ENCODE results near the gene STT3A. TPM values are rescaled to one million over a fixed set of nuclear protein-coding genes. Genes with fewer than 3 reads are reported as not detected.

STT3A gene
- total RNA-seq, 1 donor from 2014 or later = 57.6 TPM

- H3K36me3 ChIP-seq = no peaks in the 10 kb centered on the region
- H3K4me1 ChIP-seq = no peaks in the 10 kb centered on the region
- no peaks in the 10 kb centered on the region for H3K27me3 ChIP-seq (ENCODE audit: low read depth)
- H3K4me3 ChIP-seq = no peak overlapping the region
- intact Hi-C loops (cut with micrococcal nuclease) = no loop called here
- no peak for TF ChIP-seq CTCF (IDR thresholded peaks at IDR 0.05; ENCODE audit: borderline replicate concordance)
- DNase-seq = no peak
- peaks cover 37% of the 10 kb centered on the region for H3K9me3 ChIP-seq (replicated peaks)
- no peak overlapping the region for H3K27ac ChIP-seq (replicated peaks)
Observed at GRCh38 chr11:125663910-125664309, 71.3 kb downstream of the STT3A start.

DNA sequence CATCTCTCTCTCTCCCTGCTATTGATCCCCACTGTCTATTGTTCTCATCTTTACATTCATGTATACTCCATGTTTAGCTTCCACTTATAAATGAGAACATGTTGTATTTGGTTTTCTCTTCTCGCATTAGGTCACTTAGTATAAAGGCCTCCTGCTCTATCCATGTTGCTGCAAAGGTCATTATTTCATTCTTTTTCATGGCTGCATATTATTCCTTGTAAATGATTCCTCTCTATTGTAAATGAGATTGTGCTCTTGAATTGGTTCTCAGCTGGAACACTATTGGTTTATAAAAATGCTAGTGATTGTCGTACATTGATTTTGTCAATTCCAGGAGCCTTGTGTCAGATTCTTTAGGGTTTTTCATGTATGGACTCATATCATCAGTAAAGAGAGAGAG, 74.5 kb downstream of the STT3A start:
- Histone ChIP-seq H3K27me3 (ENCODE audit: low read depth) (no peaks in the 10 kb centered on the region), H3K36me3 (no peaks in the 10 kb centered on the region), H3K27ac (replicated peaks) (no peak overlapping the region), H3K9me3 (replicated peaks) (peaks cover 37% of the 10 kb centered on the region), H3K4me3 (no peak overlapping the region), H3K4me1 (no peaks in the 10 kb centered on the region)
- no peak for DNase-seq
- intact Hi-C loops (cut with micrococcal nuclease) = no loop called here
- no peak for TF ChIP-seq CTCF (IDR thresholded peaks at IDR 0.05; ENCODE audit: borderline replicate concordance)

DNA sequence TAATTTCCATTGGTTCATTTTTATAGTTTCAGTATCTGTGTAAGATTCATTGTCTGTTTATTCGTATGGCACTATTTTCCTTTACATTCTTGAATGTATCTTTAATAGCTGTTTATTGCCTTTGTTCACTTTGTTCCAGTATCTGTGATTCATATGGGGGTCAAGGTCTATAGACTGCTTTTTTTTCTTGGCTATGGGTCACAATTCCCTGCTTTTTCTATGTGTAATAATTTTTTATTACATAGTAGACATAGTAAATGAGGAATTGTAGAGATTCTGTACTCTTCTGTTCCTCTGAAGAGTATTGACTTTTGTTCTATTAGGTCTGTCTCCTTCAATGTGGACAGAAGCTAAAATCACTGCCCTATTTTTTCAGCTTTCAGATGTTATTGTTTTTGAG, 77.5 kb downstream of the STT3A start:
- intact Hi-C loops (cut with micrococcal nuclease) = no loop called here
- no peak for TF ChIP-seq CTCF (IDR thresholded peaks at IDR 0.05; ENCODE audit: borderline replicate concordance)
- H3K27ac ChIP-seq (replicated peaks) = no peak overlapping the region
- no peak for DNase-seq
- H3K4me3 ChIP-seq = no peak overlapping the region
- H3K36me3 ChIP-seq = no peaks in the 10 kb centered on the region
- H3K4me1 ChIP-seq = no peaks in the 10 kb centered on the region
- H3K27me3 ChIP-seq (ENCODE audit: low read depth) = no peaks in the 10 kb centered on the region
- peaks cover 22% of the 10 kb centered on the region for H3K9me3 ChIP-seq (replicated peaks)

DNA sequence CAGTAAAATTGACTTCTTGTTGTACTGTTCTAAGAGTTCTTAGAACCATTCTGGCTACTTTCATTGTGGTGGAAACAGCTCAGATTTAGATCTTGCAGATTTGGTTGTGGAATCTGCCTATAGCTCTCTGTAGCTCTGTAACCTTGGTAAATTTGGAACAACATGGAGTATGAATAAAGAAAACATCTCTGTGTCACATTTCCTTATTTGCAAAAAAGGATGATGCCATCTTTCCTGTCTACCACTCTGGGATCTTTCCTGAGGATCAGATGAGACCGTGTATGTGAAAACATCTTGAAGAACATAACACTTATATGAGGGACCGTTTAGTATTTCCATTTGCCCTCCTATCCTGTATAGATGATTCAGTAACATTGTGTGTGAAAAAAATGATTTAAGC, 78.9 kb downstream of the STT3A start:
- Histone ChIP-seq H3K4me1 (no peaks in the 10 kb centered on the region), H3K27me3 (ENCODE audit: low read depth) (no peaks in the 10 kb centered on the region), H3K9me3 (replicated peaks) (peaks cover 8% of the 10 kb centered on the region), H3K4me3 (no peak overlapping the region), H3K27ac (replicated peaks) (no peak overlapping the region), H3K36me3 (no peaks in the 10 kb centered on the region)
- intact Hi-C loops (cut with micrococcal nuclease) = no loop called here
- no peak for TF ChIP-seq CTCF (IDR thresholded peaks at IDR 0.05; ENCODE audit: borderline replicate concordance)
- no peak for DNase-seq

Other genes with a start within 250 kb of the STT3A start
- gene FEZ1, start 96.6 kb upstream of the STT3A start, total RNA-seq = 29.2 TPM
- gene EI24, start 23.4 kb upstream of the STT3A start, total RNA-seq = 55.8 TPM
- gene CHEK1, start 32.3 kb downstream of the STT3A start, total RNA-seq = 1.6 TPM
- not detected for gene ACRV1, start 88.0 kb downstream of the STT3A start, total RNA-seq
- gene PATE1, start 153.4 kb downstream of the STT3A start, total RNA-seq = not detected
- not detected for gene PATE2, start 186.0 kb downstream of the STT3A start, total RNA-seq
- not detected for gene PATE3, start 195.3 kb downstream of the STT3A start, total RNA-seq
- not detected for gene PATE4, start 240.5 kb downstream of the STT3A start, total RNA-seq